ENCODE data around the gene FBXO31. TPM values are rescaled to one million over a fixed set of nuclear protein-coding genes. Genes with fewer than 3 reads are reported as not detected.

Gene FBXO31
- total RNA-seq, 4 donors from 2014 or later: 156 to 264 (median 201) TPM

- intact Hi-C loops (cut with DNase I; ENCODE audit: low total_unique reads) (no loop called here), in situ Hi-C loops (cut with MboI; ENCODE audit: low sequenced_read_pairs in 4 of 4) (loop anchor here in 1 of 4 donors (10.0 kb wide), 1 partner anchor 45 kb away; no protein-coding TSS in a partner anchor)
- ATAC-seq (no peak), DNase-seq (no peak)
- H3K27ac ChIP-seq: peak overlapping the region; percentile 49 to 78 (median 66)
- H3K9me3 ChIP-seq: no peaks in the 10 kb centered on the region
- no peaks in the 10 kb centered on the region for H3K27me3 ChIP-seq
- peaks cover 40 to 61% of the 10 kb centered on the region in 2 donors for H3K4me1 ChIP-seq
- peaks cover 0 to 49% of the 10 kb centered on the region in 2 donors for H3K36me3 ChIP-seq
- H3K4me3 ChIP-seq: no peak overlapping the region
- TF ChIP-seq POLR2A (IDR thresholded peaks at IDR 0.05): no peak
- TF ChIP-seq CTCF (IDR thresholded peaks at IDR 0.05 in 4 of 5, conservative IDR thresholded peaks at IDR 0.05 in 1 of 5): no peak
These were observed 53.9 kb downstream of the FBXO31 start for GRCh38 chr16:87329436-87330256.

GRCh38 chr16:87328846-87329245 is 54.7 kb downstream of the FBXO31 start:
- TF ChIP-seq CTCF (IDR thresholded peaks at IDR 0.05 in 4 of 5, conservative IDR thresholded peaks at IDR 0.05 in 1 of 5): no peak
- no peak for TF ChIP-seq POLR2A (IDR thresholded peaks at IDR 0.05)
- H3K27me3 ChIP-seq: no peaks in the 10 kb centered on the region
- H3K27ac ChIP-seq: peak overlapping the region; percentile 62 to 78 (median 72)
- DNase-seq (no peak), ATAC-seq (peak; percentile 13 to 18)
- H3K9me3 ChIP-seq: no peaks in the 10 kb centered on the region
- H3K4me3 ChIP-seq: no peak overlapping the region
- peaks cover 46 to 65% of the 10 kb centered on the region in 2 donors for H3K4me1 ChIP-seq
- in situ Hi-C loops (cut with MboI; ENCODE audit: low sequenced_read_pairs in 4 of 4) (loop anchor here in 1 of 4 donors (10.0 kb wide), 1 partner anchor 46 kb away; no protein-coding TSS in a partner anchor), intact Hi-C loops (cut with DNase I; ENCODE audit: low total_unique reads) (no loop called here)
- peaks cover 0 to 41% of the 10 kb centered on the region in 2 donors for H3K36me3 ChIP-seq

- in situ Hi-C loops (cut with MboI; ENCODE audit: low sequenced_read_pairs in 4 of 4) (loop anchor here in 1 of 4 donors (10.0 kb wide), 1 partner anchor 47 kb away; no protein-coding TSS in a partner anchor), intact Hi-C loops (cut with DNase I; ENCODE audit: low total_unique reads) (no loop called here)
- peak overlapping the region; percentile 62 to 78 (median 74) for H3K27ac ChIP-seq
- TF ChIP-seq POLR2A (IDR thresholded peaks at IDR 0.05): no peak
- no peak for TF ChIP-seq CTCF (IDR thresholded peaks at IDR 0.05 in 4 of 5, conservative IDR thresholded peaks at IDR 0.05 in 1 of 5)
- DNase-seq: no peak
- H3K9me3 ChIP-seq: no peaks in the 10 kb centered on the region
- peaks cover 46 to 63% of the 10 kb centered on the region in 2 donors for H3K4me1 ChIP-seq
- ATAC-seq: no peak
- H3K36me3 ChIP-seq: peaks cover 0 to 32% of the 10 kb centered on the region in 2 donors
- H3K27me3 ChIP-seq: no peaks in the 10 kb centered on the region
- H3K4me3 ChIP-seq: no peak overlapping the region
These were observed 55.6 kb downstream of the FBXO31 start for GRCh38 chr16:87327798-87328495.

- H3K4me3 ChIP-seq: no peak overlapping the region
- peaks cover 35 to 48% of the 10 kb centered on the region in 2 donors for H3K4me1 ChIP-seq
- intact Hi-C loops (cut with DNase I; ENCODE audit: low total_unique reads): no loop called here
- H3K36me3 ChIP-seq: peaks cover 0 to 27% of the 10 kb centered on the region in 2 donors
- H3K9me3 ChIP-seq: no peaks in the 10 kb centered on the region
- in situ Hi-C loops (cut with MboI; ENCODE audit: low sequenced_read_pairs in 4 of 4): loop anchor here in 1 of 4 donors (10.0 kb wide), 1 partner anchor 49 kb away; no protein-coding TSS in a partner anchor
- TF ChIP-seq CTCF (IDR thresholded peaks at IDR 0.05 in 4 of 5, conservative IDR thresholded peaks at IDR 0.05 in 1 of 5): no peak
- no peak for TF ChIP-seq POLR2A (IDR thresholded peaks at IDR 0.05)
- ATAC-seq: peak; percentile 12 to 25
- no peaks in the 10 kb centered on the region for H3K27me3 ChIP-seq
- H3K27ac ChIP-seq: peak overlapping the region; percentile 62 to 78 (median 74)
- DNase-seq: peak in 1 of 2 donors; percentile 44
These were observed 57.4 kb downstream of the FBXO31 start for GRCh38 chr16:87326151-87326571.

All from gastrocnemius medialis (tissue), 4 donors.